Measurements from ENCODE around the gene RAC3. TPM values are rescaled to one million over a fixed set of nuclear protein-coding genes. Genes with fewer than 3 reads are reported as not detected.

The RAC3 gene
- total RNA-seq, 1 experiment from 2014 or later, result 84.8 TPM

DNA sequence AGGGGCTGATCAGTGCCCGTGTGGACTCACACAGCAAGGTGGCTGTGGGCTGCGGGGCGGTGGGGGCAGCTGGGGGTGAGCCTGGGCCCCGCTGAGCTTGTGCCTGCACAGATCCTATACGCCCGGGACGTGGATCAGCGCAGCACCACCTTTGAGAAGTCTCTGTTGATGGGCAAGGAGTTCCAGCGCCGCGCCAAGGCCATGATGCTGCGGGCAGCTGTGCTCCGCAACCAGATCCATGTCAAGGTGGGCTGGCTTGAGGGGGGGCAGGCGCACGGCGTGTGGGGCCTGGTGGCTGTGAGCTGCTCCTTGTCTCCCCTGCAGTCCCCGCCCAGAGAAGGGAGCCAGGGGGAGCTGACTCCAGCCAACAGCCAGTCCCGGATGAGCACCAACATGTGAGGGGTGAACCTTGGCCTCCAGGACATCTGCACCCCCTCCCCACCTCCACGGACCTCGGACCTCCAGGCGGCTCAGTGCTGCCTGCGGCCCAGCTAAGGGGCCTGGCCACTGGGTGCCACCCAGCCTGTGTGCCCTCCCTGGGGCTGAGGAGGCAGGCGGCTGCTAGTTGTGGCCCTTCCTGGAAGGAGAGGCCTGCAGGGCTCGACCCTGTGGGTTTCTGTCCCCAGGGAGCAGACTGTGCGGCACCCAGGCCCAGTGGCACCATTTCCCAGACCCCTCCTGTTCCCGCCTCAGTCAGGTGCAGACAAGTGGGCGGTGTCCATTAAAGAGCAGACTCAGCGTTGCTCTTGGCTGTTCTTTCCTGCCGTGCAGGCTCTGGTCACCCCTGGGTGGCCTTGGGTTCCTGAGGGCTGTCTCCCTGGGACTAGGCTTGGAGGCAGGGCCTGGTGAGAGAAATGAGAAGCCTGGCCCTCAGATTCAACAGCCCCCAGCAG, 25.5 kb downstream of the RAC3 start:
- H3K9me3 ChIP-seq (ENCODE audit: control insufficient read depth, low read depth, low read length), result no peaks in the 10 kb centered on the region
- no peak overlapping the region for H4K91ac ChIP-seq (ENCODE audit: insufficient read length, low read depth, low read length)
- Mint-ChIP-seq H3K4me3 (no peak overlapping the region), H3K9me3 (no peaks in the 10 kb centered on the region), H3K27me3 (ENCODE audit: low read depth) (no peaks in the 10 kb centered on the region), H3K27ac (no peak overlapping the region), H3K4me1 (peaks cover 0 to 9% of the 10 kb centered on the region in 2 experiments; a peak in 2 of 4 replicates), H3K36me3 (ENCODE audit: insufficient read depth in 1 of 3, low read depth in 3 of 3) (peaks cover 6 to 53% (median 43%) of the 10 kb centered on the region in 3 experiments)
- no peak overlapping the region for H2BK20ac ChIP-seq (ENCODE audit: low read depth, low read length, poor library complexity, severe bottlenecking)
- no peaks in the 10 kb centered on the region for H3K79me2 ChIP-seq (ENCODE audit: insufficient read depth, low read length)
- no peak overlapping the region for H3K23ac ChIP-seq (ENCODE audit: insufficient read length, low read depth, low read length)
- peaks cover 2% of the 10 kb centered on the region for H3K79me1 ChIP-seq (ENCODE audit: insufficient read depth, low read depth, low read length, poor library complexity, severe bottlenecking)
- no peak overlapping the region for H2BK15ac ChIP-seq (ENCODE audit: low read depth, low read length)
- H2BK5ac ChIP-seq (ENCODE audit: insufficient read length, low read length), result no peak overlapping the region
- H4K5ac ChIP-seq (ENCODE audit: insufficient read length, low read depth, low read length), result no peak overlapping the region
- no peak overlapping the region for H3K9ac ChIP-seq (ENCODE audit: extremely low read depth, insufficient read length, low read length)
- no peak overlapping the region for H3K4ac ChIP-seq (ENCODE audit: low read depth, low read length)
- H3T11ph ChIP-seq (ENCODE audit: low read length), result no peak overlapping the region
- peaks cover 3% of the 10 kb centered on the region for H4K20me1 ChIP-seq (ENCODE audit: control insufficient read depth, insufficient read depth, insufficient read length)
- H3K27ac ChIP-seq (ENCODE audit: insufficient read length, low read depth, low read length), result no peak overlapping the region
- H3K14ac ChIP-seq (ENCODE audit: insufficient read depth, low read length), result no peak overlapping the region; the same call in 1 of the 2 replicates
- H3K18ac ChIP-seq (ENCODE audit: insufficient read length, low read depth, low read length), result no peak overlapping the region
- TF ChIP-seq, protein P1, sequence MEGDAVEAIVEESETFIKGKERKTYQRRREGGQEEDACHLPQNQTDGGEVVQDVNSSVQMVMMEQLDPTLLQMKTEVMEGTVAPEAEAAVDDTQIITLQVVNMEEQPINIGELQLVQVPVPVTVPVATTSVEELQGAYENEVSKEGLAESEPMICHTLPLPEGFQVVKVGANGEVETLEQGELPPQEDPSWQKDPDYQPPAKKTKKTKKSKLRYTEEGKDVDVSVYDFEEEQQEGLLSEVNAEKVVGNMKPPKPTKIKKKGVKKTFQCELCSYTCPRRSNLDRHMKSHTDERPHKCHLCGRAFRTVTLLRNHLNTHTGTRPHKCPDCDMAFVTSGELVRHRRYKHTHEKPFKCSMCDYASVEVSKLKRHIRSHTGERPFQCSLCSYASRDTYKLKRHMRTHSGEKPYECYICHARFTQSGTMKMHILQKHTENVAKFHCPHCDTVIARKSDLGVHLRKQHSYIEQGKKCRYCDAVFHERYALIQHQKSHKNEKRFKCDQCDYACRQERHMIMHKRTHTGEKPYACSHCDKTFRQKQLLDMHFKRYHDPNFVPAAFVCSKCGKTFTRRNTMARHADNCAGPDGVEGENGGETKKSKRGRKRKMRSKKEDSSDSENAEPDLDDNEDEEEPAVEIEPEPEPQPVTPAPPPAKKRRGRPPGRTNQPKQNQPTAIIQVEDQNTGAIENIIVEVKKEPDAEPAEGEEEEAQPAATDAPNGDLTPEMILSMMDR (conservative IDR thresholded peaks at IDR 0.05), result no peak
- no peak overlapping the region for H2AFZ ChIP-seq (ENCODE audit: low read length)
- H3K27me3 ChIP-seq (ENCODE audit: insufficient read depth, low read length), result no peaks in the 10 kb centered on the region
- H4K8ac ChIP-seq (replicated peaks; ENCODE audit: insufficient read length, low read depth, low read length), result no peak overlapping the region
- no peak overlapping the region for H3K56ac ChIP-seq (ENCODE audit: insufficient read length, low read depth, low read length)
- no peak overlapping the region for H3K4me2 ChIP-seq (ENCODE audit: insufficient read depth, insufficient read length, low read length)
- H2AK5ac ChIP-seq (ENCODE audit: insufficient read length, low read length), result no peak overlapping the region
- no peak for DNase-seq
- no peaks in the 10 kb centered on the region for H3K23me2 ChIP-seq (ENCODE audit: insufficient read length, low read depth, low read length, poor library complexity, severe bottlenecking)
- no peaks in the 10 kb centered on the region for H3K4me1 ChIP-seq (ENCODE audit: insufficient read depth, low read length)
- H2BK12ac ChIP-seq (ENCODE audit: insufficient read length, low read depth, low read length), result no peak overlapping the region
- WGBS (ENCODE audit: extremely low coverage, insufficient read length, low lambda C conversion rate), result no CpG with 5 or more reads among the region's 29 CpGs
- no peak overlapping the region for H2BK120ac ChIP-seq (ENCODE audit: low read depth, low read length, poor library complexity, severe bottlenecking)

Data from H9 (cell line).